AG10803 (cell line): ENCODE data around the gene SLC27A5.

Experiments
- DNase-seq: peaks from one replicate; pipeline ENCODE4 v3.0.0; 2010; ENCODE audit warnings: low read depth
- H3K4me3 ChIP-seq: 2 replicates; pipeline ENCODE4 v1.5.1; 2011; ENCODE audit warnings: mild to moderate bottlenecking, low read length, control low read depth
- TF ChIP-seq, protein P1 (sequence below): conservative IDR thresholded peaks from 2 replicates; pipeline ENCODE4 v1.5.1; 2011; ENCODE audit warnings: mild to moderate bottlenecking, low read length, control low read depth, inconsistent platforms

The SLC27A5 gene

DNA sequence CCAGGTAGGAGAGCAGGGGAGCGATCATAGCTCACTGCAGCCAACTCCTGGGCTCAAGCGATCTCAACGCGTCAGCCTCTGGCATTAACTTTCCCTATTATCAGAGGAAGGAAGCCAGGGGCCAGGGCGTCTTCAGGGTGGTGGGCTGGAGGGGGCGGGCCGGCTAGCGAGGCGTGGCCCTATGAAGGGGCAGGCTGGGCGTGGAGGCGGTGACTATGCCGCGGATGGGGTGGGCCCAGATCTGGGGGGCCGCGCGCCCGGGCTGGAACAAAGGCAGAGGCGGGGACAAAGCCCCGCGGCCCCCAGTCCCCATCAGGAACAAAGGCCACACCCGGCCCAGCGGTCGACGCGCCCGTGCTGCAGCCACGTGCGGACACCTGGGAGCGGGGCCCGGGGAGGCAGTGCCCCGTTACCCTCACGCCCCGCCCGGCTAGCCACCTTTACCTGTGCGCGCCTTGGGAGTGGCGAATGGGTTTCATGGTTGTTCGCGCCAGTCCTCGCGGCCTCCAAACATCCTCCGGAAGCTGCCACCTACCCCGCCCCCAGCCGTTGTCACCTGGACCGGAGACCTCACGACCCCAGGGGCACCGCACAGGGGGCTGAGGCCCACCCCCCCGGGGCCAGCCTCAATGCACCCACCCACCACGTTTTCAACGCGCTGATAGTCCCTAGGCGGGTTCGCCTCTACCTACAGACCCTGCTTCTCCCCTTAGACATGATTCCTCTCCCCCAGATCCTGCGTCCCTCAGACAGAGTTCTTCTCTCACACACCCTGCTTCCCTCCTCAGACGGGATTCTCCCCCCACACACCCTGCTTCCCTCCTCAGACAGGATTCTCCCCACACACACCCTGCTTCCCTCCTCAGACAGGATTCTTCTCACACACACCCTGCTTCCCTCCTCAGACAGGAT, 26.7 kb upstream of the SLC27A5 start:
- H3K4me3 ChIP-seq, result no peak overlapping the region
- TF ChIP-seq, protein P1, sequence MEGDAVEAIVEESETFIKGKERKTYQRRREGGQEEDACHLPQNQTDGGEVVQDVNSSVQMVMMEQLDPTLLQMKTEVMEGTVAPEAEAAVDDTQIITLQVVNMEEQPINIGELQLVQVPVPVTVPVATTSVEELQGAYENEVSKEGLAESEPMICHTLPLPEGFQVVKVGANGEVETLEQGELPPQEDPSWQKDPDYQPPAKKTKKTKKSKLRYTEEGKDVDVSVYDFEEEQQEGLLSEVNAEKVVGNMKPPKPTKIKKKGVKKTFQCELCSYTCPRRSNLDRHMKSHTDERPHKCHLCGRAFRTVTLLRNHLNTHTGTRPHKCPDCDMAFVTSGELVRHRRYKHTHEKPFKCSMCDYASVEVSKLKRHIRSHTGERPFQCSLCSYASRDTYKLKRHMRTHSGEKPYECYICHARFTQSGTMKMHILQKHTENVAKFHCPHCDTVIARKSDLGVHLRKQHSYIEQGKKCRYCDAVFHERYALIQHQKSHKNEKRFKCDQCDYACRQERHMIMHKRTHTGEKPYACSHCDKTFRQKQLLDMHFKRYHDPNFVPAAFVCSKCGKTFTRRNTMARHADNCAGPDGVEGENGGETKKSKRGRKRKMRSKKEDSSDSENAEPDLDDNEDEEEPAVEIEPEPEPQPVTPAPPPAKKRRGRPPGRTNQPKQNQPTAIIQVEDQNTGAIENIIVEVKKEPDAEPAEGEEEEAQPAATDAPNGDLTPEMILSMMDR, result no peak
- DNase-seq, result no peak

DNA sequence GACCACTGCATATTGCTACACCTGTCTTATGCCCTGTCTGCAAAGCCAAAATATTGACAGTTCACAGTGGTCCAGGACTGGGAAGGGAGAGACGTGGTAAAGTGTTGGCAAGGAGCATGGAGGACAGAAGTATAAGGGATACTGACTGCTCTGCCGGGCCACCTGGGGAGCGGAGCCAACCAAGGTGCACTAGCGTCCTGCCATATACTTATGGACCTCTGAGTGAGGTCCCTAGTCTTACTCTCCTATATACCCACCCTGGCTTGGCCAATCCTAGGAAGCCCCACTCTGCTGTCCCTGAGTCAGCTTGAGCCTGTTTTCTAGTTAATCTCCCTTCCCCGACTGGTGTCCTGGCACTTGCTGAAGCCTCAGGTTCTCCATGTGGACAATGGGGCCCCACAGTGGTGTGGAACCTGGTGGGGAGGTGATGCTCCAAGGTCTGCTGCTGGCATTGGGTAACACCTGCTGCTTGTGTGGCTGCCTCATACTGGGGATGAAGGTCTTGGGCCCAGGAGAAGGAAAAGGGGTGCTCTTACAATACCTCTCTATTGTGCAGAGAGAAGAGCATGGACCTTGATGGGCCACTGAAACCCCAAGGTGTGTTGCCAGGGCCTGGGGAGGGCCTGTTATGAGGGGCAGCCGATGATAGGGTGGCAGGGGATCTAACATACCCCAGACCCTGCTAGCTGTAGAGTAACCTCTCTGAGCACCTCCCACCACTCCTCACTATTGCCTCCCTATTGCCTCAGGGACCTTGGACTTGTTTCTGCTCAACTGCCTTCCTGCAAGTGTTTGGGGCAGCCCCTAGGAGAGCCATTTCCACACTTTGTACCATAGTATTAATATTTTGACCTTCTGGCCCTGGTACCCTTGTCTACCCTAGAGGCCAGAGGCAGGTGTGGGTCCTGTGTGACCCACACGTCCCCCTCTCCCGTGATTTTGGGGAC, 25.3 kb upstream of the SLC27A5 start:
- DNase-seq, result no peak
- no peak overlapping the region for H3K4me3 ChIP-seq
- TF ChIP-seq, protein P1, result no peak

DNA sequence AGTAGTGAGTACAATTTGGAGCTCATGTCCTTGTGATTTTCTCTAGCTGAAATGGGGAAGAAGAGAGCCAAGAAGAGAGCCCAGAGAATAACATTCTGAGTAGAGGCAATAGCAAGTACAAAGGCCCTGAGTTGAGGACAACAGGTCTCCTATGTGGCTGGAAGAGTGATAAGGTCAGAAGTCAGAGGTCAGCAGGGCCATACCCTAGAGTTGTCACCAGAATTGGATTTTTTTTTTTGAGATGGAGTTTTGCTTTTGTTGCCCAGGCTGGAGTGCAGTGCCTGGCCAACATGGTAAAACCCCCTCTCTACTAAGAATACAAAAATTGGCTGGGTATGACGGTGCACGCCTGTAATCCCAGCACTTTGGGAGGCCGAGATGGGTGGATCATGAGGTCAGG, 24.1 kb upstream of the SLC27A5 start:
- TF ChIP-seq, protein P1, result no peak

DNA sequence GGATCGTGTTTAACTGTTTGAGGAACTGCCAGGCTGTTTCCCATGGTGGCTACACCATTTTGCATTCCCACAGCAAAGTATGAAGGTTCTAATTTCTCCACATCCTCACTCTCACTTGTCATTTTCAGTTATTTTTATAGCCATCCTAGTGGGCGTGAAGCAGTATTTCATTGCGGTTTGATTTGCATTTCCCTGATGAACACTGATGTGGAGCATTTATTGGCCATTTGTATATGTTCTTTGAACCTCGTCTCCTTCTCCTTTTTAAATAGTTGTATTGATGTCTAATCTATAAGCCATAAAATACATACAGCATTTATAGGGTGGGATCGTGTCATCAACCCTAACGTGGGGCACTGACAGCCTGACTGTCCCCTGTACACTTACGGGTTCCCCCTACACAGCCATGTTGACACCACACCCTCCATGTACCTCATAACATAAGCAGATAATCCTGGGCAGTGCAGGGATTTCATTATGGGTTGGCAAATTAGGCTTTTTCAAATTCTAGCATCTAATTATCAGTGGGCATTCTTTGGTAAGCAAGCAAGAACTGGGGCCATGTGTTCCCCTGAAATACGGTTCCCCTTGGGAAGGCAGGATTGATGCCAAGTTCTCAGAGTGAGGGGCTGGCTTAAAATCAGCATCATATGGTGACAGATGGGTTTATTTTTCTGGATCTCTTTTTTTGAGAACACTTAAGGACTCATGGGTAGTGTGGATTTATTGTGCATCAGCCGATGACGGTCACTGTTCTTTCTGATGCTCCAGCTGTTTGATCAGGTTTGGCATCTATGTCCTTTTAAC, 19.4 kb upstream of the SLC27A5 start:
- TF ChIP-seq, protein P1, result no peak
- DNase-seq, result no peak
- H3K4me3 ChIP-seq, result no peak overlapping the region

More for the DNA sequence above, 24.1 kb upstream of the SLC27A5 start:
- no peak overlapping the region for H3K4me3 ChIP-seq
- DNase-seq, result no peak

DNA sequence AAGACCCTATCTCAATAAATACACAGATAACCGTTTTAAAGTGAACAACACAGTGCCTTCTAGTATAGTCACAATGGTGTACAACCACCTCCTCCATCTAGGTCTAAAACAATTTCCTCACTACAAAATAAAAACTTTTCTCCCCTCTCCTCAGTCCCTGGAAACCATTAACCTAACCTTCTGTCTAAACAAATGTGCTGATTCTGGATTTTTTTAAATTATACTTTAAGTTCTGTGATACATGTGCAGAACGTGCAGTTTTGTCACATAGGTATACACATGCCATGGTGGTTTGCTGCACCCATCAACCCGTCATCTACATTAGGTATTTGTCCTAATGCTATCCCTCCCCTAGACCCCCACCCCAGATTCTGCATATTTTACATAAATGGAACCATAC, 17.6 kb upstream of the SLC27A5 start:
- TF ChIP-seq, protein P1, result no peak
- no peak for DNase-seq

DNA sequence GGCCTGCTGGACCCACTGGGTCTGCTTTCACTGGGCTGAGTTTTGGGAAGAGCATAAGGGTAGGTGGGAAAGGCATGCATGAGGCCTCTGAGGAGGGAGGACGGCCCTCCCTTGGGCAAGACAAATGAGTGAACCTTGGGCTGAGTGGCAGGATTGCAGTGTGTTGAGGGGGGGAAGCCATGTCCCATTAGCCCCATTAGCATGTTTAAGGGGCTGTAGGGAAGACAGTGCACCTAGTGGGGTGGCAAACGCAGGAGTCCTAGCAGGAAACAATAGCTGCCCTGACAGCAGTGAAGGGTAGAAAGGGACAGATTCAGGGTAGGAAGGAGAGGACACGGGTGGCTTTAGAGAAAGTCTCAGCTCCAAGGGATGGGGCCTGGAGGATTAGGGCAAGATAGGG, 10.9 kb upstream of the SLC27A5 start:
- no peak for DNase-seq

More for the DNA sequence above, 17.6 kb upstream of the SLC27A5 start:
- no peak overlapping the region for H3K4me3 ChIP-seq

More for the DNA sequence above, 10.9 kb upstream of the SLC27A5 start:
- no peak overlapping the region for H3K4me3 ChIP-seq
- TF ChIP-seq, protein P1, result no peak
